HS-27A (cell line): ENCODE results near the gene VGLL4.
"Not testable (repeated sequence)": the region's sequence is repeated elsewhere in the genome, so short reads cannot be mapped to it uniquely, and the experiment has no call there.

Source experiments
- DNase-seq: peaks from one replicate; pipeline ENCODE4 v3.0.0-alpha.2; 2012; ENCODE audit warnings: low read depth, missing footprints

Gene VGLL4, protein sequence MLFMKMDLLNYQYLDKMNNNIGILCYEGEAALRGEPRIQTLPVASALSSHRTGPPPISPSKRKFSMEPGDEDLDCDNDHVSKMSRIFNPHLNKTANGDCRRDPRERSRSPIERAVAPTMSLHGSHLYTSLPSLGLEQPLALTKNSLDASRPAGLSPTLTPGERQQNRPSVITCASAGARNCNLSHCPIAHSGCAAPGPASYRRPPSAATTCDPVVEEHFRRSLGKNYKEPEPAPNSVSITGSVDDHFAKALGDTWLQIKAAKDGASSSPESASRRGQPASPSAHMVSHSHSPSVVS

DNA sequence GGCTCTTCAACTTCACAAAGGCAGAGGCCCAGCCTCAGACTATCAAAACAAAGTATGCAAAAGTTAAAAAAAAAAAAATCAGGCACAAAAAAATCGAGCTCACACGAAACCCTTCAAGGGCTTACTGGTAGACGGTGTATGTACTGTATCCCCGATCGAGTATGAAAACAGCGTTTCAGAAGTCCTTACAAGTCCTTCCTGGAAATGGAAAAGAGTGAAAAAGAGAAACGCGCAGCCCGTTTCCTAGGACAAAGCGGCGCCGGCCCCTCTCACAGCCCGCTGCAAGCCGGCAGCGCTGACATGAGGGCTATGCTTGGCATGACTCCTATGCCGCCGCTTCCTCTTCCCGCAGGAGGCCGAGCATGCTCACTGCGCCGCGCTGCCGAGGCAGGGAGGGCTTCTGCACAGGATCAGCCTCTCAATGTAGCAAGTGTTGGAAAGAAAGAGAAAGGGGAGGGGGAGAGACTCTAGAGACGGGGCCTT, at the start of gene VGLL4:
Gene VGLL4, minus strand, starts transcription at position 311 of the 483 bp plus-strand sequence. CDS start 397 bp downstream, outside the sequence.
- peak; percentile 61 for DNase-seq

DNA sequence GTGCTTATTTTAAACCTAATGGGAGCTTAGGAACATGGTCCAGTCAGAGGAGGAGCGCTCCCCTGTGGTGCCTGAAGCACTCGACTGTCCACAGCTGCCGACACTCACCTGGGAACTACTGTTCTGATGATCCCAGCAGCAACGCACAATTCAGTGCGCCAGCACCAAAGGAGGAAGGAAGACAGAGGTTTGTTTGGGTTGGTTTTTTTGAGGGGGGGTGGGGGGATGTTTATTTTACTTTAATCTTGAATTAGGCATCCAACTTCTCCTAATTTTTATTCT, 48.8 kb upstream of the VGLL4 start:
- DNase-seq: no peak

DNA sequence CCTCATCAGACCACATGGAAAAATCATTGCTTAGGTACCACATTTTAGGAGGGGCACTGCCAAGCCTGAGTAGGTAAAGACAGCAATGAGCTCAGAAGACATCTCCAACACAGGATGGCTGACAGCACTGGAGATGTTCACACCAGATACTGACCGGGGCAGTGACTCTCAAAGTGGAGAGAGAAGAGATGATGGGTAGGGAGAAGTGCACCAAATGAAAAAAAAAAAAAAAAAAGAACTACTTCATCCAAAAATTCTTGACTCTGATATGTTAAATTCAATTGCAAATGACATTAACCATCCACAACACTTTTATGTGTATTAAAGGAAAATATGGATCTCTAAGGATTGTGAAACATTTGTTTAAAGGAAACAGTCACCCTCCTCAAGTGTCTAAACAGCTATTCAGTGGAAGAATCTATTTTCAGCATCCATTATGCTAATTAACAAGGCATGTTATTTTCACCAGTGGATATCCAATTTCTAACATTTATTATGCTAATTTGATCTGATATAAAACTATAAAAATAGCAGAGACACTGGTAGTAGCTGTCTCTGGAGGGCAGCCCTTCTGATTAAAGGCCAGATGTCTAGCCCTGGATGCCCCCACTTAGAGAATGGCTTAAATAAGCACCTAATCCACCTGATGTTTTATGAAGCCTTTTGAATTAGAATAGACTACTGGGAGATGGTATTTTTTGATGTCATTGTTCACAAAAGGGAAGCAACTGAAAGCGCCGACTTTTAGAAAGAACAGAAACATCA, 48.2 kb upstream of the VGLL4 start:
- no peak for DNase-seq

DNA sequence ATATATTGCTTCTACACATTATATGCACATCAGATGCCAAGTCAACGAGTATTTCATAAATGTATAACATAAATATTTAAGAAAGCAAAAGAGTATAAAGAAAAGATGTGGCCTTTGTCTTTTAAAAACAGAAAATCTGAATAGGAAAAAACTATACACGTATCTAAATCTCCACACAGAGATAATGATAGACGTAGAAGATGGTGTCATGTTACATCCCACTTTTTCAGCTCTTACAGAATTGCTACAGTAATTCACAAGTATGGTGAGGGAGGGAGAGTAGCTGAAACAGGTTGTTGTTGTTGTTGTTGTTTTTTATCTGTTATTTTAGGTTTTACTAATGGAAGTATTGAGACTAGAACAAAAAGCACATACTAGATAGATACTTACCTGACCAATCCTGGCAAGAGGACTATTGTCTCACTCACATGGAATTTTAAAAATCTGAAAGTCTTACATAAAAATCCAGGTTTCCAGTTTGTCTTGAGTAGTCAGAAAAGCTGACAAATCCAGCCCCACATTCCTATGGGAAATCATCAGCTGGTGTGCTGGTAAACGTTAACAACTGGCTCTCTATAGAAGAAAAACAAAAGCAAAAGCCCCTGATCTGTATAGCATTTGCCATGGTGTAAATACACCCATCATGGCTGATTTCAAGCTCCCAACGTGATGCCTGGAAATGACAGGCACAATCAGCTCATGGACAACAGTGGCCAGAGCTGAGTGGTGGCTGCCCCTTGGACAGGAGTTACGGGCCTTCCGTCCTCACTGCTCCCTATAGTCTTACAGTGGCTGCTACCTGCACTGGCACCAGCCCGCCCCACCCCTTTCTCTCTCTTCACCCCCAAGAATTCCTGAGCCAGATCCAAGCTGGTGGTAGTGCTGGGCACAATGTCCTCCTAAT, 47.4 kb upstream of the VGLL4 start:
- DNase-seq: no peak

DNA sequence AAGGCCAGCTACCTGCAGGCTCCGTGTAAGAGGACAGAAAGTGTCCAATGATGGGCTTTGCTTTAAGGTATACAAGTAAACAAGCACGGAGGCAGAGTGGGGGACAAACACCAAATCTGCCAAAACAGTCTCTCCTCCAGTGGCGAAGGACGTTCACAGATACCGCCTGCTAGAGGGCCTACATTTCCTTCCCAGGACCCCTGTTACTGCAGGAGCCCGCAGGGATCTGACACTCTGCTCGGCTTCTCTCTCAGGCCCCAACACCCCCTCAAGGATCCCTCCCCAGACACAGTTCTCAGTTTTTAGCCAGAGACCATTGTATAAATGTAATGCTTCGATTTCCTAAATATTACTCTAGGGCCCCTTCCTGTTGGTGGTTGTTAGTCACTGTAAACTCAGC, 46.0 kb upstream of the VGLL4 start:
- DNase-seq: no peak

DNA sequence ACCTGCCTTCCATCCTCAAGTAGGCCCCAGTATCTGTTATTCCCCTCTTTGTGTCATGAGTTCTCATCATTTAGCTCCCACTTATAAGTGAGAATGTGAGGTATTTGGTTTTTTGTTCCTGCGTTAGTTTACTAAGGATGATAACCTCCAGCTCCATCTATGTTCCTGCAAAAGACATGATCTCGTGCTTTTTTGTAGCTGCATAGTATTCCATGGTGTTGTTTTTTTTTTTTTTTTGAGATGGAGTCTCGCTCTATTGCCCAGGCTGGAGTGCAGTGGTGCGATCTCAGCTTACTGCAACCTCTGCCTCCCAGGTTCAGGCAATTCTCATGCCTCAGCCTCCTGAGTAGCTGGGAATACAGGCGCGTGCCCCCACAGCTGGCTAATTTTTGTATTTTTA, 41.3 kb upstream of the VGLL4 start:
- DNase-seq: not testable (repeated sequence)

DNA sequence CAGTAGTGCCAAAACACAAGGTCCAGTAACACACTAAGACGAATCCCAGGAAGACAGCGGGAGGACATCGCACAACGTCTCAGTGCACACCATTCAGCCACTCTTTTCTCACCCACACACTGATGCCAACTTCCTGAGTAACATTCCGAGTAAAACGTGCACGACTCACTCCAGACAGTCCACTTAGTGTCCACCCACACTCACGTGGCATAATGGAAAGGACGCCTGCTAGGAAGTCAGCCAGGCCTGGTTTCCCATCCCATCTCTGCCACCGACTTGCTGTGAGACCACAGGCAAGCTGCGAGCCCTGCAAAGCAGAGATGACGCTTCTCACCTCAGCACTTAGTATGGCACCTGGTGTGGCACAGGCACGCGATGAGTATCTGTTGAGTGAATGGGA, 36.8 kb upstream of the VGLL4 start:
- no peak for DNase-seq

DNA sequence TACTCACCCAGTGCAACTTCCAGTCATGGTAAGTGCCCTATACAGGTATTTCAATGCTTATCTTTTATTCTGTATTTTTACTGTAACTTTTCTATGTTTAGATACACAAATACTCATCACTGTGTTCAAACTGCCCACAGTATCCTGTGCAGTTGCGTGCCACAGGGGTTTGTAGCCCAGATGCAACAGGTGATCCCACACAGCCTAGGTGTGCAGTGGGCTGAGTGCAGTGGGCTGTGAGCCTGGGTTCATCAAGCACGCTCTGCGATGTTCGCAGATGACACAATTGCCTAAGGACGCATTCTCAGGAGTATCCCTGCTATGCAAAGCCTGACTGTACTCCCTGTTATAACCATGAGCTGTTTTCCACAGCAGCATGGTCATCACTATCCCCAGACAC, 36.2 kb upstream of the VGLL4 start:
- no peak for DNase-seq

DNA sequence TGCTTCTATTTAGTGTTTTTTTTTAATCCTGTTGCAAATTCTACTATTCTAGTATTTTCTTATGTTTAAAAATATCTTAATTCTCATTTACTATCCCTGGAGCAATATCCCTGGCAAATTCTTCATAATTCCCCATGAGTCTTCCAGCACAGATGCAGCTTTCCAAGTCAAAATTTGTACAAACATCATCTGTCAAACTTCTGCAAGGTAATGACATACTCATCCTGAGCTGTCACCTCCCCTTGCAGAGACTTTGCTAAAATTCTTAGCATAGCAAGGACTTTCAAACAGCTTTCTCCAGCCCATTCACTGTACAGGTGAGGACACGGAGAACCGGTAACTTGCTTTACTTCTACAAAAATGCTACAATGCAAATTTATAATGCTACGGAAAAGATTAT, 28.6 kb upstream of the VGLL4 start:
- DNase-seq: no peak

DNA sequence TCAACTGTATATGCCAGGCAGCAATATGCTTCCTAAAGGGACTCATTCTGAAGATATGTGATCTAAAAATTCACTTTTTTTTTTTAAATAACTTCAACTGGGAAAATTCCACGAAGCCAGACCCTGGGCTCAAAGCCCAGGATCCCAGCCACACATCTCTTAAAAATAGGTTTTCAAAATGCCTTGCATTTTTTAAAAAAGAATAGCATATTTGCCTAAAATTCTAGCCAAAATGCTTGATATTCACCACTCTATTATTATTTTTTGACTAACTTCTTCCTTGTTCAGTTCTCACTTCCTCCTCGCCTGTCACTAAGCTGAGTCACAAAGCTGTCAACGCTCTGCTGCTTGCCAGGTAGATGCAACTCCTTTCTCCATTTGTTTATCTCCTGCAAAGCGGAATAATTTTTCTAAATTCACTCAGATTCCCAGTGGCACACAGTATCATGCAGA, 28.0 kb upstream of the VGLL4 start:
- no peak for DNase-seq

DNA sequence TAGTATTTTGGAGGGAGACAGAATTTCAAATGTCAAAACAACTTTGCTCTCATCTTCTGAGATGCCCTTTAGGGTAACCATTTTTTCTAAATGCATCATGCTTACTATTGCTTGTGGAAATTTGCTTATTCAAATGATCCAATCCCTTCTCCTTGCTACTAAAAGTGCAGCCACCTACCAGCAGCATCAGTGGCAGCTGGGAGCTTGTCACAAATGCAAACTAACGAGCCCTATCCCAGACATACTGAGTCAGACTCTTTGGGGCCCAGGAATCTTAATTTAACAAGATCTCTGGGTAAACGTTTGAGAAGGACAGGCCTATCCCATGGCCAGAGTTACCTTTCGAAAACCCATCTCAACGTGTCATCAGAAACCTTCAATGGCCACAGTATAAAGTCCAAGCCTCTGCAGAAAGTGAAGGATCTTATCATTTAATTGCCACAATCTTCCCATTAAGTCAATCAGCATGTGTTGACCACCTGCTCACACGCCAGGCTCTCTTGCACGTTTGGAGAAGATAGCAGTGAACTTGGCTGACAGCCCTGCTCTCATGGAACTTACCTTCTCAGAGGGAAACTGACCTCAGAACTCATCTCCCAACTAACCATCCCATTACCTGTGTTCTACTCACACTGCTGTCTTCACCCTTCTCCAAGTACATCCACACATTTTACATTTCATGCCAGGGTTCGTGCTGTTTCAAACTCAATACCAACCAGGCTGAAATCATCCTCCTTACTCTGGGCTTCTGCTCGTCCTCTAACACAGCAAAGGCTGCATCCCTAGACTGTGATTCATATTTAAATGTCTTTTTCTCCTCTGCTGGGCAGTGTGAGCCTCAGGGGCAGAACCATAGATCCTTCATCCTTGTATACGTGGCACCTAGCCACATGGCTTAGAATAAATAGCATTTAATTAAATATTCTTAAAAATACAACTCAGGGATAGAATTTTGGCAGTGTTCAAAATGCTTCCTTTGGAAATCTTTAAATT, 24.8 kb upstream of the VGLL4 start:
- no peak for DNase-seq

DNA sequence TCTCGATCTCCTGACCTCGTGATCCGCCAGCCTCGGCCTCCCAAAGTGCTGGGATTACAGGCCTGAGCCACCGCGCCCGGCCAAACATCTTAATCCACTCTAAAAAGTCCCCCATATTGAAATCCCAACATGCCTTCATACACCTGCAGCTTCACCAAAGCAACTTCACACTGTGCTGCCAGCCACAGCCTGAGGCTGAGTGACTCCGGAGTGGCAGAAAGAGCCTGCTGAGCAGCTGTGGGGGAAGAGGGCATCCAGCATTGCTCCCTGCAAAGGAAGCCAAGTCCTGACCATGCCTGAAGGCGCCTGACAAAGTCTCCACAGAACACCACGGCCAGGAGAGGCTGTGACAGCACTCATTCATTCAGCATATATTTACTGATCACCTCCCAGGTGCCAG, 21.6 kb upstream of the VGLL4 start:
- no peak for DNase-seq

DNA sequence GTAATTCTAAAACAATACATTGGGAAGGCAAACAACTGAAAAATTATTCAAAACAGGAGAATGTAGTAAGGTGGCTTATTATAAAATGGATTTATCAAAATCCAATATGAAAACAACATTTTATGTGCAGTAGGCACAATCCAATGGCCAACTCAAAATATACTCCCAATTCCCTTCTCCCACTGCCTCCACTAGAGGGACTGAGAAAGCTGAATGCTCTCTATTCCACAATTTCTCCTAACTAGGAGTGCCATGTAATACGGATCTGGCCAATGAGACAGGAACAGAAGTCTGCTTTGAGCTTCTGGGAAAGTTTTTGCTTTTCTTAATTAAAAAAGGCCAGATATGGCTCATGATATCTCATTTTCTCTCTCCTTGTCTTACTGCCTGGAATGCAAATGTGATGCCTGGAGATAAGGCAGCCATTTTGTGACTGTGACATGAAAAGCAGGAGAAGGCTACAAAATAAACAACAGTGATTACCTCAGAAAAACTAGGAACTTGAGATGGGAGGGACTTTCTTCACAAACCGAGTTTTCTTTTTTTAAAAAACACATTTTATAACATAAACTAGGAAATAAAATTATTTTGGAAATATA, 18.8 kb upstream of the VGLL4 start:
- DNase-seq: no peak

DNA sequence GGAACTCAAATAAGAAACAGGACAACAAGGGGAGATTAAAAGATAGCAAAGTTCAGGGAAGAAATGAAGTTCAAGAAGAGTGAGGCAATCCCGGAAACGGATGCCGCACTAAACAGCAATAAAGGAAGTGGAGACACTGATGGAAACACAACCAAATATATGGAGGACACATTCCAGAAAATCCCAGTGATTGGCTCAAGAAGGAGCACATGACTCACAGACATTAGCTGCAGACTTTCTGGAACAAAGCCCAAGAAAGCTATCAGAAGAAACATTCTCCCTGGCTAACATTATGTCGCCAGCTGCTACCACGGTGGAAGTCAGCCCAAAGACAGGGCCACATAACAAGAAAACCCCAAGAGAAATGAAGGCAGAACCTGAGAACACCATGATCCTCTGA, 18.1 kb upstream of the VGLL4 start:
- DNase-seq: no peak

DNA sequence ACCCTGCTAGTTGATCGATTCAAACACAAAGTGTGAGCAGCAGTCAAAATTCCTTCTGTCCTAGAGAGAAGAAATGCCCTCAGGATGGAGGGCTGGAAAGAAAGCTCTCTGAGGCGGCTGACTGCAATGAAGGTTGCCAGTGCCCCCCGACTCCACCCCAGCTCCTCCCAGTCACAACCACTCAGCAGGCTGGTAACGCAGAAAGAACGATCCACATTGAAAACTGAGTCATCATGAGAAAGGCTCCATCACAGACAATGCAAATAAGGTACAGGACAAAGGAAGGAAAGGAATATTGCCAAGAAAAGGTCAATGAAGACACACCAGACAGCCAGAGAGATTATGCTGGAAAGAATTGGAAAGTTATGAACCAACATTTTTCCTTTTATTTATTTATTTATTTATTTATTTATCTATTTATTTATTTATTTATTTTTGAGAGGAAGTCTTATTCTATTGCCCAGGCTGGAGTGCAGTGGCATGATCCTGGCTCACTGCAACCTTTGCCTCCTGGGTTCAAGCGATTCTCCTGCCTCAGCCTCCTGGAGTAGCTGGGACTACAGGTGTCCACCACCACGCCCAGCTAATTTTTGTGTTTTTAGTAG, 17.4 kb upstream of the VGLL4 start:
- DNase-seq: no peak

DNA sequence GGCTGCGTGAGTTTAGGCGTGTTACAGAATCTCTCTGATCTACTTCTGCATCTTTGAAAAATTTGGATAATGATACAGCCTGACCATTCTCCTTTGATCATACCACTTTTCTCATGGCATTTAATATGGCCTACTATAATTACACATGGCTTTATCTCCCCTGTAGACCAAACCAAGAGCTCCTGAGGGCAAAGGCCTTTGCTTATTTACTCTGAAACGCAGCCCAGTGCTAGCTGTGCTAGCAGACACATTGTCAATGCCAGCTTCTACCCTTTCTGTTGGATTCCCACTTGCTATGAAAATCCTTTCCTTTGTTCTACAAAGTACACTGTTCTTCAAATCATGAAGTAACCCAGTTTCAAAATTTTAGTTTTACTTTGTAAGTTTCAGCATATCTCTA, 16.5 kb upstream of the VGLL4 start:
- no peak for DNase-seq

DNA sequence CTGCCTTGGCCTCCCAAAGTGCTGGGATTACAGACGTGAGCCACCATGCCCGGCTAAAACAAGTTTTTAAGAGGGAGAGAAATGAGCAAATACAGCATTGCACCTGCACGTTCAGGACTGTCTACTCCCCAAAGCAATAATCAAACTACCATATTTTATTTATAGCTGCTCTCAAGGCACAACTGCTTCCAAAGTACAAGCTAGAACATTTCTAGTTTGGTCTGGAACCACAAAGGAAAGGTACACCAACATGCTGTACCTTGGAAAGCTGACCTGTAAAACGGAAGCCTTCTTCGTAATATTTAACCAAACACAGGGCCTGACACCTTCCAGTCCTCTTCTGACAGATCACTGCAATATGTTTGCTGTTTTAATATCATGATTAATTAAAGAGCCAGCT, 14.5 kb upstream of the VGLL4 start:
- DNase-seq: no peak

DNA sequence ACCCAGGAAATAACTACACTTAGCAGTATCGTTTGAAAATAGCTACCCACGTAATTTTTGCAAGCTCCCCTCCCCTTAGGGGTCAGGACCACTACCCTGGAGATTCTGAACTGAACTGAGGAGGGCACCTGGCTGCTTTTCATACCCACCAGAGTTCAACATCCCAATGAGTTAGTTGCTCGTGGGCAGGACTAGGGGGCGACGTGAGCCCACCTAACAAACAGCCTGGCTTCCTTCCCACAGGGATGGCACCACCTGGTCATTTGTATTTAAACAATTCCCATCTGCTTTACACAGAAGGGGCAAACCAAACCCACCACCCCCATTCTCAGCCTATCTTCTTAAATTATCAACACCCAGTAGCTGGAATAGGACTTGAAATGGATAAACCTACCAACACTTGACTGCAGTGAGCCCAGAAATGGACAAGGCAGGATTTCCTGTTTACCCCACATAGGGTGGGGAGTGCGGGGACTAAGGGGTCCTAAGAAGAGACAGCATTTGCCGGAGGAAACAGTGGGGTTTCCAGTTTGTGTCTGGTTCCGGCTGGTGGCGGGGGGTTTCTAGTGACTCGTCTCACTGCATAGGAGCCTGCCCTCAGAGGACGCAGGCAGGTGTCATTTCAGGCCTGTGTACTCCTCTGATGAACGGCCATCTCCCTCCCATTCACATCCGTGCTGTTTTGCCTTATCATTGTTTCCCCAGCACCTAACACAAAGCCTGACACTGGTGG, 11.6 kb upstream of the VGLL4 start:
- DNase-seq: no peak

DNA sequence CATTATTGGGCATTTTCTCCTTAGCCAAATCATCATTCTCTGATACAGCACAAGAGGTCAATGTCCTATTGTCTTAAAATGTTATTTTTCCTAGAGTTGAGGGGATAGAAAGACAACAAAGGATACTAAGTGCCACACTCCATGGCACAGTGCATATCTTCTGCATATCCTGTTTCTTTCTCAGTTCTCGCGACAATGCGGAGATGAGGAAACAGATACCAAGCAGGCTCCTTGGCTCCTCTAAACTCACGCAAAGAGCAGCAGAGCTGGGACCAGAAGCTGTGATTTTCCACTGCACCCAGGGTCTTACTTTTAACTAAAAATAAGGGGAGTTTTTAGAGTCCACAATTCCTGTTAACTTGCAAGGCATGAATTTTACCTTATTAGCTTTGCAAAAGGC, 10.5 kb upstream of the VGLL4 start:
- no peak for DNase-seq
